HG02798 (cell line): Measurements from ENCODE around the gene SPTSSA.
"Not testable (repeated sequence)": the region's sequence is repeated elsewhere in the genome, so short reads cannot be mapped to it uniquely, and the experiment has no call there.

Source experiments
- ATAC-seq: cut with Tn5 transposase; IDR thresholded peaks from one replicate; pipeline ENCODE4 v1.9.1; 2021; ENCODE audit warnings: mild to moderate bottlenecking; ENCODE audit not compliant: unreplicated experiment, poor library complexity

SPTSSA gene

DNA sequence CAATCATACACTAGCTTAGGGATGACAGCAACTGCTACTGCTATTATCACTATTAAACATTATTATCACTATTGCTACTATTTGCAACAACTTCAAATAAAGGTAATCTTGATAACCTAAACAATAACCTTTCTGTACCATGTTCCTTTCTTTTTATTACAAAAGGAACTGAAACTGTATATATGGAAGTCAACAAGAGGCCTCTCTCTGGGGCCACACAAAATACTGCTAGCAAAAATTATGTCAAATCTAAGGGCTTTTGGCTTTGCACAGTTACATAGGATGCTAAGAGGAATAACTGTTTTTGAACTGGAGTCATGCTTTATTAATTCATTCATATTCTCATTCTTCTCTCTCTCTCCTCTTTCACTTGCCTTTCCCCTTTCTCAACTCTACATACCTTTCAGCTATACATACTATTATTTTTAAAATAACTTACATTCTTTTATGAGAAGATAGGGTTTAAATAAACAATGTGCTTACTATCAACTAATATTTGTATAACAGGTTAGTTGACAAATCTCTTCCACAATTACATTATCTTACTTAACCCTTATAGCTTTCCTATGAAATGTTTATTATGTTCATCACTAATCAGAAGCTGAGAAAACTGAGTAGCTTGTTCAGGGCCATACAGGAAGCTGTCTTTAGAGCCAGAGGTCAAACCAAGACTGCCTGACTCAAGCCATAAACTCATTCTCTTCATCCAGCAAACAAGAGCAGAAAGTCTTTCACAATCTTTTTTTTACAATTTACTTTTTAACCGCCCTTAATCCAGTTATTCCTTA is 25.7 kb downstream of the SPTSSA start:
- no peak for ATAC-seq

GRCh38 chr14:34433957-34434356 is 28.1 kb downstream of the SPTSSA start:
- no peak for ATAC-seq

- ATAC-seq, result not testable (repeated sequence)
Measured at GRCh38 chr14:34428102-34428466, 34.0 kb downstream of the SPTSSA start.

DNA sequence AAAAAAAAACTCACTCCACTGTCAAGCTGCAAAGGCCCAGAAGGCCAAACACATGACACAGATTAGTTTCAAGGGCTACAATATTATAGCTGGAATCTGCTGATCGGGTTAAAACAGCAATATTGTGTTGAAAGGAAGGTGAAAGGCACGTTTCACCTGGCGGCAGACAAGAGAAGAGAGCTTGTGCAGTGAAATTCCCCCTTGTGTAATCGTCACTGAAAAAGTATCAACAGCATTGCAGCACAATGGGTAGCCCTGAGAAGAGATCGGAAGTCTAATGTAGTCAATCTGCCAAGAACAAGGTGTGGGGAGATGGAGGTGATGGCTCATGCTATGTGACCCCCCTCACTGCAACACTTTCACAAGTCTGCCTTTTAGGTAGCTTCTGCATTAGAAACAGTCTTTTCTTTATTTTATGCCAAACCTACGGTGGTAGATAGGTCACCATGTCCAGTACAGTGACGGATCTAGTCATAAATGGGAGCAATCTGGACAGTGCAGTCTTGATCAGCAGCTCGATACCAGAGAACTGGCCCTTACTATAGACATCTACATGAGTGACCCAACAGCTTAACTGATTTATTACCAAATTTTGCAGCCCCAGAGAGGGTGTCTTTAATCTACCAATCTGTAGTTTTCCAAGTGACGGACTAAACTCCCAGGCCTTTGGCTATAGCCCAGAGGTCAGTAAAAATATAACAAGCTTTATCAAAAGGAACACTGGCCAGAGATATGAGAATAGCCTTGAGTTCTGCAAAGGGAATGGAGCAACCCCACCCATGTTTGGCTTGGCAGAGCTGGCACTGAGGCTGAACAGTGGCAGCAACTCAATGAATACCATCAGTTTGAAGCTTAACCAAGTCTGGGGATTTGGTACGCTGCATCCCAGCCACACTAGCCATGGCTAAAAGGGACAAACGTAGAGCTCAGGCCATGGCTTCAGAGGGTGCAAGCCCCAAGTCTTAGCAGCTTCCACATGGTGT is 35.4 kb downstream of the SPTSSA start:
- ATAC-seq, result no peak

DNA sequence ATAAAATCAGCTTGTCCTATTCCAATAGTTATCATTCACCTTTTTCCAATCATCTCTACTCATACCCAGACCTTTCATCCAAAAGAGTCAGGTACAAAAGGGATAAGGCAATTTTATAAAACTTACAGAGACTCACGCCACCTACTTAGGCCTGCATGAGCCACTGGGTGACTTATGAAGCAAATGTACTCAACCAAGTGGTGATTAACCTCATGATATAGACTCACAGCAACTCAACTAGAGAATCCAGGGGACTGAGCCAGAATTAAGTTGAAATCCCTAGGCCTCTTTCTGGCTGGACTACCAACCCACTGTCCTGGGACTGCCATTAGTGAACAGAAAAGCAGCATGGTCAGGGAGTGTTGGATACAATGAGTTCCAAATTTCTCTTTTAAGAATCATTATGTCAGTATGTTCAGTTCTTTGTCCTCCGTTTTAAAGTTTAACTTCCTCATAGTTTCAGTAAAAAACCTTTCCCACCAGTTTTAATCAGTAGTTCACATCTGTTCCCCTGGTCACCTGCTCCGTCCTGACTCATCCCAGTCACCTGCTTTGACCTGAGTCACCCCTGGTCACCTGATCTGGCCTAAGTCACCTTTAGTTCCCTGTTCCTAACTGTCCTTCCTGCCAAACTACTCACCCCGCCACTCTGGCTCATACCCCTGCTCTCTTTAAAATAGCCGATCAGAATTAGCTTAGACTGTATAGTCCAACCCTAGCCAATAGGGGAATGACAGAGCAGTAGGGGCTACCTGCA is 36.8 kb downstream of the SPTSSA start:
- ATAC-seq, result no peak

DNA sequence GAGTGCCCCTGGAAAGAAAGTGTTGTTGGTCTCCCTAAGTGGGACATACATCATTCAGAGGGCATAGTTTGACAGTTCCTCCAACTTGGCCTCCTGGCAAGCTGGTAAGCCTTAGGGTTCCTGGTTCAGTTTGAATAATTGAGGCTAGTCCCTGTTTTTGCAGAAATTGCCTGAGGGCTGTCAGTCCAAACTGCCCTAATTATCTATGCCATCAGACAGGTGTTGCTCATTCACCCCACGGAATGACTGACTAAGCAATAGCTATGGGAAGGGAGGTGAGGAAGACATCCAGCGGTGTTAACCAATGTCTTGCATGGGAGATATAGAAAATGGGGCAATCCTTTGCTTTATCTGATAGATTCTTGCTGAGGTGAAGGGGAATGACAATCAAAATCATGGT is 37.6 kb downstream of the SPTSSA start:
- no peak for ATAC-seq

DNA sequence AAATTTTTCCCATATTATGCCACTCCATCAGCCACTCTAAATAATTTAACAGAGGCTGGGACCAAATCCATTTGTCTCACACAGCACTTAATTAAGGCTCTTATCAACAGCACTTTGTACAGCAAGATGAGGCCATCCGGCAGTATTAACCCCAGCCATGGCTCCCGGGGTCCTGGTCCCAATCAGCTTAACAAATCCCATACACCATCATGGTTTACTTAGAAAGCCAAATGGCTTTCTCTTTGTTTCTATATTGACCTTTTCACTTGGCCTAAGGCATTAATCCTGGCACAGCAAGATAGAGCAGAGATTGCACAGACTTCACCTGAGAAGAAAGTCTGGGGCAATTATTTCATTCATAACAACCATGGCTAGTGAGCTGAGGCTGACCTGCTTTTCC is 38.6 kb downstream of the SPTSSA start:
- ATAC-seq, result no peak

GRCh38 chr14:34420547-34421150 is 41.4 kb downstream of the SPTSSA start:
- ATAC-seq, result no peak

- no peak for ATAC-seq
Measured at GRCh38 chr14:34409721-34410120, 52.3 kb downstream of the SPTSSA start.

DNA sequence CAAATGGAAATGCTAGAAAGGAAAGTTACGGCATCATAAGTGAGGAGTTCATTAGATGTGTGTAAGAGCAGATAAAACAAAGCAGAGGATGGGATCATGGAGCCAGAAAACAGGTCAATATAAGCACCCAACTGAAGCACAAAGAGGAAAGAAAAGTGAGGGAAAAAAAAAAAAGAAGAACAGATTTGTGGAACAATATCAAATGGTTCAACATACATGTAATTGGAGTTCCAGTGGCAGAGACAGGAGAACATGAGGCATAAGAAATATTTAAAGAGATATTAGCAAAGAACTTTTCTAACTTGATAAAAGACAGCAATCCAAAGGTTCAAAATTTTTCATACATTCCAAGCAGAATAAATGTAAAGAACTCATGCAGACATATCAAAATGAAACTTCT is 54.1 kb downstream of the SPTSSA start:
- no peak for ATAC-seq

- ATAC-seq, result no peak
Measured at GRCh38 chr14:34404416-34404815, 57.6 kb downstream of the SPTSSA start.

DNA sequence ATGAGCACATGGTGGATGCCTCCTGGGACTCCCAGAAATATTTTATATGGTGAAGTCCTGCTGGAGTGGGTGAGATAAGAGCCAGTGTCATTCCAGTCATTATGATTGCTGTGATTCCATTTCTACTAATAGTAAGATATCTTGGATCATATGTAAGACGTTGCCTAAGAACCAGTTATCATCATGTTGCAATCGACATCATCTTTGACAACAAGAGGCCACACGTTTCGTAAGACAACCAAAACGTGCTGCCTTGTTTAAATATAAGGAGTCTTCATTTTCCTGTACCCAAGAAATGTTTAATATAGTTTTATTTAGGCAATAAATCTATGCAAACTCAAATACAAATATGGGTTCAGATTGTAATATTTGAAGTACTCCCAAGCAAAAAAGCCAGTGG is 58.4 kb downstream of the SPTSSA start:
- ATAC-seq, result no peak

DNA sequence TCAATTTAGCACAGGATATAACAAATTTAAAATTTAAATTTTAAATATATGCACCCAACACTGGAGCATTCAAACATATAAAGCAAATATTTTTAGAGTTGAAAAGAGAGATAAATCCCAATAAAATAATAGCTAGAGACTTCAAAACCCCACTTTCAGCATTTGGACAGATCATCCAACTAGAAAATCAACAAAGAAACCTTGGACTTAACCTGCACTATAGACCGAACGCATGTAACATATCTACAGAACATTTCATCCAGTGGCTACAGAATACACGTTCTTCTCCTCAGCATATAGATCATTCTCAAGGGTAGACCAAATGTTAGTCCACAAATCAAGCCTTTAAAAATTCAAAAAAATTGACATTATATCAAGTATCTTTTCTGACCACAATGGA is 64.0 kb downstream of the SPTSSA start:
- no peak for ATAC-seq

- no peak for ATAC-seq
Measured at GRCh38 chr14:34387974-34388516, 74.0 kb downstream of the SPTSSA start.

DNA sequence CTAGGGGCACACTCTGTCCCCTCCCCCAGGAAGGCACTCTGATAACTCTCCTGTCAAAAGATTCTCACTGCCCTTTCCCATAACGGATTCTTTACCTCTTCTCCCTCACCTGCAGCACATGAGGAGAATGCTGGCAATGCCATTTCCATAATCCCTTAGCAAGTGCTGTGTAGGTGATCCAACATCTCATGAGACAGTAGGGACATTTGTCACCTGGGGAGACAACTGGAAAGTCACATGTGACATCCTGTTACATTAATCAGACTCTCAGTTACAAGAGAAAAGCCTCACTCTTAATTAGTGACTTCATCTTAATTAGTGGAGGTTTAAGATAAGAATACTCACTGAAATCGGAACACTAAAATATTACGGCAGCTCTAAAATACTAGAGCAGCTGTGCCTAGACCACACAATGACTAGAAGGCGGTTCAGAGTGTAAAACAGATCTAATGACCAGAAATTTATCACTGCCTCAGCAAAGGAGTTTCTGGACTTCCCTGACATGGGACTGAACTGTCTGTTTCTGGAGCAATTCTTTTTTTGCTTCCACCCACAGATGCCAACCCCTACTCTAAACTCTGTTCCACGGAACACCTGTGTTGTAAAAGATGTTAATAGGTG is 75.1 kb downstream of the SPTSSA start:
- no peak for ATAC-seq

GRCh38 chr14:34385881-34386280 is 76.2 kb downstream of the SPTSSA start:
- not testable (repeated sequence) for ATAC-seq

DNA sequence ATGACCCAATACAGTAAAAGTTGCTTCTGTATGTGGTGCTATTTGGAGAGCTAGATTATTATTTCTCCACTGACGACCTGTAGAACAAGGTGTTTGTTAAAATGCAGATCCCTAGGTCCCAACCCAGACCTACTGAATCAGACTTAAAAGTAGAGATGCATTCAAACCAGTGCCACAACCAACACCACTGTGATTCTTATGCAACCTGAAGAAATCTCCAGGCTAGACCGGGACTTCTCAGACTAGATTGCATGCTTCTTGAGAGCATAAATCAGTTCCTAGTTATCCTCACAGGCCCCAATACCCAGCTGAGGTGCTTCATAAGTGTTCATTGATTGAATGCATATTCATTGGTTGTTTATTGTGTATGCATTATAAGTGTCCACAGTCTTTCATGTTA is 78.2 kb downstream of the SPTSSA start:
- no peak for ATAC-seq
